ENCODE results near the gene TMPRSS12.
"Not testable (repeated sequence)": the region's sequence is repeated elsewhere in the genome, so short reads cannot be mapped to it uniquely, and the experiment has no call there.

The TMPRSS12 gene

DNA sequence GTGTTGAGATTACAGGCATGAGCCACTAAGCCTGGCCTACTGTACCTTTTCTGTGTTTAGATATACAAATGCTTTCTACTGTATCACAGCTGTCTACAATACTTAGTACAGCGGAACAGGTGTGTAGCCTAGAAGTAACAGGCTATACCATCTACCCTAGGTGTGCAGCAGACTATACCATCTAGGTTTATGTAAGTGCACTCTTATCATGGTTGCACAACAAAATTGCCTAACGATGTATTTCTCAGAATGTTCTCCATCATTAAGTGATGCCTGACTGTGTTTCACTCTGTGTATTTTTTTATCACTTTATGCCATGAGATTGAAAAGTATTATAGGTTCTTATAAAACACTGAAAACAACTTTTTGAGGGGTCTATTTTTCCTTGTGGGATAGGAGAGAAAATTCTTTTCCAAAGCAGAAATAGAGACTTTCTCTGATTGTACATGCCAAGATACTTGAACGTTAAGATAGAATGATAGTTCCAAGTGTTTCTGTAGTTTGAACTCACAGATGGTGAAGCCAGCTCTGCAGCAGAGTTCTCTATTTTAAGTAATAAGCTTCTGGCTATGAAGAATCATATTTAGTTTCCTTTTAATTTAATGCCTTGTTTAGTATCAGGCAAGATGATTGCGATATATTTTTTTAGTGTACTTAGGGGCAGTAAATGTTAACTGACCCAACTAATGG, 17.0 kb downstream of the TMPRSS12 start:
- Histone ChIP-seq H3K36me3 (no peaks in the 10 kb centered on the region), H3K4me3 (ENCODE audit: low read depth, low read length) (no peak overlapping the region), H3K4me1 (no peaks in the 10 kb centered on the region), H3K9me3 (no peaks in the 10 kb centered on the region), H3K27me3 (no peaks in the 10 kb centered on the region)
- no peak for DNase-seq
- TF ChIP-seq, protein P1, sequence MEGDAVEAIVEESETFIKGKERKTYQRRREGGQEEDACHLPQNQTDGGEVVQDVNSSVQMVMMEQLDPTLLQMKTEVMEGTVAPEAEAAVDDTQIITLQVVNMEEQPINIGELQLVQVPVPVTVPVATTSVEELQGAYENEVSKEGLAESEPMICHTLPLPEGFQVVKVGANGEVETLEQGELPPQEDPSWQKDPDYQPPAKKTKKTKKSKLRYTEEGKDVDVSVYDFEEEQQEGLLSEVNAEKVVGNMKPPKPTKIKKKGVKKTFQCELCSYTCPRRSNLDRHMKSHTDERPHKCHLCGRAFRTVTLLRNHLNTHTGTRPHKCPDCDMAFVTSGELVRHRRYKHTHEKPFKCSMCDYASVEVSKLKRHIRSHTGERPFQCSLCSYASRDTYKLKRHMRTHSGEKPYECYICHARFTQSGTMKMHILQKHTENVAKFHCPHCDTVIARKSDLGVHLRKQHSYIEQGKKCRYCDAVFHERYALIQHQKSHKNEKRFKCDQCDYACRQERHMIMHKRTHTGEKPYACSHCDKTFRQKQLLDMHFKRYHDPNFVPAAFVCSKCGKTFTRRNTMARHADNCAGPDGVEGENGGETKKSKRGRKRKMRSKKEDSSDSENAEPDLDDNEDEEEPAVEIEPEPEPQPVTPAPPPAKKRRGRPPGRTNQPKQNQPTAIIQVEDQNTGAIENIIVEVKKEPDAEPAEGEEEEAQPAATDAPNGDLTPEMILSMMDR (IDR thresholded peaks at IDR 0.05; ENCODE audit: low read depth, low read length) = no peak

DNA sequence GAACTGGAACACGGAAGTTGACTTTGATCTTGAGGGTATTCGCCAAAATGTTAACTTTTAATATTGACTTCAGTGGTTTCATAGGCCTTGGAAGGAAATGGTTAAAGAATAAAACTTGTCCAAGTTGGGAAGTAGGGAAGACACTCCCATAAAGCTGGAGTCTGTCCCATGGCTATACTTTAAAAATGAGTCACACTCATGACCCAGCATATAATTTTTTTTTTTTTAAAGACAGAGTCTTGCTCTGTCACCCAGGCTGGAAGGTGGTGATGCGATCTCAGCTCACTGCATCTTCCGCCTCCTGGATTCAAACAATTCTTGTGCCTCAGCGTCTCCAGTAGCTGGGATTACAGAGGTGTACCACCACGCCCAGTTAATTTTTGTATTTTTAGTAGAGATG, 19.6 kb downstream of the TMPRSS12 start:
- Histone ChIP-seq H3K4me3 (ENCODE audit: low read depth, low read length) (no peak overlapping the region), H3K9me3 (no peaks in the 10 kb centered on the region; the same call in none of the 2 replicates), H3K4me1 (no peaks in the 10 kb centered on the region), H3K27me3 (no peaks in the 10 kb centered on the region), H3K36me3 (no peaks in the 10 kb centered on the region)
- DNase-seq = no peak
- TF ChIP-seq, protein P1 (IDR thresholded peaks at IDR 0.05; ENCODE audit: low read depth, low read length) = no peak

DNA sequence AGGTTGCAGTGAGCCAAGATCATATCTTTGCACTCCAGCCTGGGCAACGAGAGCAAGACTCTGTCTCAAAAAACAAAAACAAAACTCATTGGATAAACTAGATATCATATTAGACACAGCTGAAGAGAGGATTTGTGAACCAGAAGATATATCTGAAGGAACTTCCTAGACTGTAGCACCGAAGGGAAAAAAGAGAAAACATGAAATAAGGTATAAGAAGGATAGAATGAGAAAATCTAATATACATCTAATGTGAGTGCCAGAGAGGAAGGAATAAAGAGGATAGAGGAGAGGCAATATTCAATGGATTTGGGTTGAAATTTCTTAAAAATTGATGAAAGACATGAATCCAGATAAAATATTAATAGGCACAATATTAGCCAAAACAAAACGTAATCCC, 22.5 kb downstream of the TMPRSS12 start:
- H3K4me3 ChIP-seq (ENCODE audit: low read depth, low read length) = no peak overlapping the region
- H3K27me3 ChIP-seq = no peaks in the 10 kb centered on the region
- no peaks in the 10 kb centered on the region for H3K36me3 ChIP-seq
- no peaks in the 10 kb centered on the region; the same call in none of the 2 replicates for H3K9me3 ChIP-seq
- no peak for DNase-seq
- TF ChIP-seq, protein P1 (IDR thresholded peaks at IDR 0.05; ENCODE audit: low read depth, low read length) = no peak
- H3K4me1 ChIP-seq = no peaks in the 10 kb centered on the region

- not testable (repeated sequence) for H3K9me3 ChIP-seq; H3K4me1 ChIP-seq; H3K36me3 ChIP-seq; H3K27me3 ChIP-seq; DNase-seq; H3K4me3 ChIP-seq (ENCODE audit: low read depth, low read length)
Observed at GRCh38 chr12:50868881-50869280, 26.2 kb downstream of the TMPRSS12 start.

- no peaks in the 10 kb centered on the region for H3K27me3 ChIP-seq
- DNase-seq = no peak
- no peaks in the 10 kb centered on the region for H3K9me3 ChIP-seq
- TF ChIP-seq, protein P1 (IDR thresholded peaks at IDR 0.05; ENCODE audit: low read depth, low read length) = no peak
- H3K4me1 ChIP-seq = no peaks in the 10 kb centered on the region; the same call in 1 of the 2 replicates
- H3K4me3 ChIP-seq (ENCODE audit: low read depth, low read length) = no peak overlapping the region
- no peaks in the 10 kb centered on the region for H3K36me3 ChIP-seq
Observed at GRCh38 chr12:50882563-50882962, 39.8 kb downstream of the TMPRSS12 start.

- TF ChIP-seq, protein P1 (IDR thresholded peaks at IDR 0.05; ENCODE audit: low read depth, low read length) = no peak
- no peaks in the 10 kb centered on the region for H3K9me3 ChIP-seq
- no peak overlapping the region for H3K4me3 ChIP-seq (ENCODE audit: low read depth, low read length)
- no peaks in the 10 kb centered on the region for H3K36me3 ChIP-seq
- DNase-seq = no peak
- no peaks in the 10 kb centered on the region; the same call in 1 of the 2 replicates for H3K4me1 ChIP-seq
- H3K27me3 ChIP-seq = no peaks in the 10 kb centered on the region
Observed at GRCh38 chr12:50887191-50887590, 44.5 kb downstream of the TMPRSS12 start.
